ENCODE results near the gene REM2.

Gene REM2

GRCh38 chr14:22846811-22847307 is 36.2 kb upstream of the REM2 start:
- TF ChIP-seq REST (IDR thresholded peaks at IDR 0.05; ENCODE audit: low read depth) (no peak), EP300 (IDR thresholded peaks at IDR 0.05; ENCODE audit: borderline replicate concordance) (no peak), NFIC (IDR thresholded peaks at IDR 0.05) (no peak), MAX (IDR thresholded peaks at IDR 0.05) (no peak), TAF1 (IDR thresholded peaks at IDR 0.05; ENCODE audit: low read depth) (no peak), RAD21 (IDR thresholded peaks at IDR 0.05; ENCODE audit: low read depth) (no peak), USF1 (IDR thresholded peaks at IDR 0.05) (no peak), TCF12 (IDR thresholded peaks at IDR 0.05; ENCODE audit: low read depth) (no peak), YY1 (IDR thresholded peaks at IDR 0.05; ENCODE audit: low read depth) (no peak), TEAD4 (IDR thresholded peaks at IDR 0.05) (no peak), FOXM1 (IDR thresholded peaks at IDR 0.05; ENCODE audit: borderline replicate concordance, low read depth) (no peak), CREB1 (IDR thresholded peaks at IDR 0.05; ENCODE audit: low read depth) (no peak), EGR1 (IDR thresholded peaks at IDR 0.05) (no peak), CEBPB (IDR thresholded peaks at IDR 0.05) (no peak), ZBTB7A (IDR thresholded peaks at IDR 0.05; ENCODE audit: low read depth) (no peak)

- no peak for TF ChIP-seq CEBPB (IDR thresholded peaks at IDR 0.05)
- TF ChIP-seq USF1 (IDR thresholded peaks at IDR 0.05): no peak
- no peak for TF ChIP-seq REST (IDR thresholded peaks at IDR 0.05; ENCODE audit: low read depth)
- TF ChIP-seq FOXM1 (IDR thresholded peaks at IDR 0.05; ENCODE audit: borderline replicate concordance, low read depth): no peak
- TF ChIP-seq MAX (IDR thresholded peaks at IDR 0.05): no peak
- TF ChIP-seq TEAD4 (IDR thresholded peaks at IDR 0.05): no peak
- no peak for TF ChIP-seq TAF1 (IDR thresholded peaks at IDR 0.05; ENCODE audit: low read depth)
- no peak for TF ChIP-seq EP300 (IDR thresholded peaks at IDR 0.05; ENCODE audit: borderline replicate concordance)
- no peak for TF ChIP-seq NFIC (IDR thresholded peaks at IDR 0.05)
- TF ChIP-seq CREB1 (IDR thresholded peaks at IDR 0.05; ENCODE audit: low read depth): no peak
- no peak for TF ChIP-seq EGR1 (IDR thresholded peaks at IDR 0.05)
Observed at GRCh38 chr14:22847661-22848341, 35.2 kb upstream of the REM2 start.

GRCh38 chr14:22848351-22849164 is 34.5 kb upstream of the REM2 start:
- TF ChIP-seq YY1 (IDR thresholded peaks at IDR 0.05; ENCODE audit: low read depth) (no peak), REST (IDR thresholded peaks at IDR 0.05; ENCODE audit: low read depth) (no peak), TAF1 (IDR thresholded peaks at IDR 0.05; ENCODE audit: low read depth) (no peak), EGR1 (IDR thresholded peaks at IDR 0.05) (no peak), CREB1 (IDR thresholded peaks at IDR 0.05; ENCODE audit: low read depth) (no peak), ZBTB7A (IDR thresholded peaks at IDR 0.05; ENCODE audit: low read depth) (no peak), CEBPB (IDR thresholded peaks at IDR 0.05) (no peak), NFIC (IDR thresholded peaks at IDR 0.05) (no peak), TCF12 (IDR thresholded peaks at IDR 0.05; ENCODE audit: low read depth) (no peak), RAD21 (IDR thresholded peaks at IDR 0.05; ENCODE audit: low read depth) (no peak), EP300 (IDR thresholded peaks at IDR 0.05; ENCODE audit: borderline replicate concordance) (no peak), MAX (IDR thresholded peaks at IDR 0.05) (no peak)
